ENCODE measurements around the gene PLXNA4. TPM values are rescaled to one million over a fixed set of nuclear protein-coding genes. Genes with fewer than 3 reads are reported as not detected.
A peak's percentile ranks its signal among the peaks of the same experiment; 100 is the strongest.

Gene PLXNA4
- total and polyA plus RNA-seq, 11 donors, result 1.8 to 22.1 (median 10.5) TPM

GRCh38 chr7:132494474-132494873, 81.8 kb downstream of the PLXNA4 start:
- DNase-seq, result no peak
- H3K36me3 ChIP-seq, result no peaks in the 10 kb centered on the region
- no peak overlapping the region for H3K4me3 ChIP-seq
- intact Hi-C loops (cut with DNase I), result no loop called here
- WGBS, 4 donors, result 90 to 99% (median 92%) methylated on average over 11 to 12 of the region's 12 CpGs
- H3K27me3 ChIP-seq, result no peaks in the 10 kb centered on the region
- H3K9me3 ChIP-seq, result no peaks in the 10 kb centered on the region
- H3K4me1 ChIP-seq, result peaks cover 0 to 20% (median 4%) of the 10 kb centered on the region in 12 donors
- H3K27ac ChIP-seq, result no peak overlapping the region
- ATAC-seq, result no peak
- TF ChIP-seq POLR2A (IDR thresholded peaks at IDR 0.05) (no peak), CTCF (IDR thresholded peaks at IDR 0.05) (no peak)

- H3K4me1 ChIP-seq, result peaks cover 0 to 25% (median 6%) of the 10 kb centered on the region in 12 donors
- DNase-seq (no peak), ATAC-seq (peak in 1 of 4 donors; percentile 33)
- no peak overlapping the region for H3K4me3 ChIP-seq
- 57 to 92% (median 83%) methylated on average over 1 of the region's 1 CpG for WGBS, 4 donors
- H3K36me3 ChIP-seq, result no peaks in the 10 kb centered on the region
- intact Hi-C loops (cut with DNase I), result no loop called here
- H3K27me3 ChIP-seq, result no peaks in the 10 kb centered on the region
- TF ChIP-seq POLR2A (IDR thresholded peaks at IDR 0.05) (no peak), CTCF (IDR thresholded peaks at IDR 0.05) (no peak)
- no peaks in the 10 kb centered on the region for H3K9me3 ChIP-seq
- H3K27ac ChIP-seq, result no peak overlapping the region
These were observed 83.3 kb downstream of the PLXNA4 start for GRCh38 chr7:132492823-132493445.

GRCh38 chr7:132491391-132491945, 84.8 kb downstream of the PLXNA4 start:
- no peak overlapping the region for H3K4me3 ChIP-seq
- intact Hi-C loops (cut with DNase I), result no loop called here
- H3K27me3 ChIP-seq, result no peaks in the 10 kb centered on the region
- no peak for ATAC-seq
- TF ChIP-seq POLR2A (IDR thresholded peaks at IDR 0.05), result no peak
- TF ChIP-seq CTCF (IDR thresholded peaks at IDR 0.05), result no peak
- peaks cover 0 to 33% (median 10%) of the 10 kb centered on the region in 12 donors for H3K4me1 ChIP-seq
- no peak overlapping the region for H3K27ac ChIP-seq
- DNase-seq, result no peak
- H3K9me3 ChIP-seq, result no peaks in the 10 kb centered on the region
- 81 to 92% (median 86%) methylated on average over 8 of the region's 8 CpGs for WGBS, 4 donors
- H3K36me3 ChIP-seq, result no peaks in the 10 kb centered on the region

DNA sequence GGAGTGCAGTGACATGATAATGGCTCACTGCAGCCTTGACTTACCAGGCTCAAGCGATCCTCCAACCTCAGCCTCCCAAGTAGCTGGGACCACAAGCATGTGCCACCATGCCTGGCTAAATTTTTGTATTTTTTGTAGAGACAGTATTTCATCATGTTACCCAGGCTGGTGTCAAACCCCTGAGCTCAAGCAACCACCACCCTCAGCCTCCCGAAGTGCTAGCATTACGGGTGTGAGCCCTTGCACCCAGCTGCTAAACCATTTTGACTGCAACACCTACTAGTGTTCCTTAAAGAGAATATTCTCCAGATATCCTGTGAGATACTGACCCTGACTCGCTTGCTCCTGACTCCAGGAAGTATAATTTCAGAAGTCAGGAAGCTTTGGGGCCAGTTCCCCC, 85.8 kb downstream of the PLXNA4 start:
- Histone ChIP-seq H3K27ac (no peak overlapping the region), H3K4me1 (peaks cover 0 to 43% (median 19%) of the 10 kb centered on the region in 12 donors), H3K9me3 (no peaks in the 10 kb centered on the region), H3K27me3 (no peaks in the 10 kb centered on the region), H3K4me3 (no peak overlapping the region), H3K36me3 (no peaks in the 10 kb centered on the region)
- intact Hi-C loops (cut with DNase I), result no loop called here
- TF ChIP-seq CTCF (IDR thresholded peaks at IDR 0.05), result no peak
- TF ChIP-seq POLR2A (IDR thresholded peaks at IDR 0.05), result no peak
- 63 to 81% (median 74%) methylated on average over 4 of the region's 4 CpGs for WGBS, 4 donors
- ATAC-seq, result no peak
- no peak for DNase-seq
